Measurements from ENCODE around the gene NEMP2. TPM values are rescaled to one million over a fixed set of nuclear protein-coding genes. Genes with fewer than 3 reads are reported as not detected.

NEMP2 gene
- total and polyA plus RNA-seq, 2 of the 8 experiments (the other 6 are each of a cell fraction or from before 2014, with no cell fraction given): 3.1 to 5.3 TPM

DNA sequence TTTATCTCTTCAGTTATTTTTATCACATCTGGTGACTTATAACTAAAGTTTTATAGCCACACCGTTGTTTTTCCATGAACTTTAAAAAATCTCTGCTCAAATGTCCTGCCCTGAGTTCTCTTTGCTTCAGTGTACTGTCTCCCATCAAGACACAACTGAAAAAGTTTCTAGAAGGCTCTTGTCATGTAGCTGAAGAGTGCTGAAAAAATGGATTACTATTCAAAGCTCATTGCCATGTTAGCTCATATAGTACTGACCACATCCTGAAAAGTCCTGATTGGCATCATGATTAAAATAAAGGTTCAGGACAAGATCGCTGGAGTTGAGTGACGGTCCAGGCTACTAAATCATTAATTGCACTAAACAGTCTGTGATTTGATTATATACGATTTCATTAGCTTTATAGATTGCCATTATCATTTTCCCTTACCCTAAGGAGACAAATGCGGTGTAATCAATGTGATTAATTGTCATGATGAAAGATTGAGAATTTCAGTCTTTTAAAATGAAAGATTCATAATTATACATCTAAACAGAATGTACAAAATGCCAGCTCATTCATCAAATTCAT lies 64.2 kb downstream of the NEMP2 start:
- Histone ChIP-seq H2BK5ac (ENCODE audit: low read depth, low read length) (no peak overlapping the region), H3K4me3 (ENCODE audit: extremely low read depth in 1 of 4, insufficient read depth in 2 of 4, low read depth in 3 of 4, low read length in 4 of 4) (no peak overlapping the region), H4K8ac (ENCODE audit: extremely low read depth, insufficient read depth, low read length) (no peak overlapping the region), H3K56ac (replicated peaks; ENCODE audit: insufficient read length, low read depth, low read length) (no peak overlapping the region), H4K5ac (ENCODE audit: insufficient read length, low read depth, low read length) (no peak overlapping the region), H3K23me2 (ENCODE audit: low read depth, low read length) (no peaks in the 10 kb centered on the region), H3K23ac (ENCODE audit: insufficient read length) (no peak overlapping the region), H3K18ac (ENCODE audit: extremely low read depth, low read length) (no peak overlapping the region), H2AK5ac (ENCODE audit: low read depth, low read length) (no peak overlapping the region), H2BK20ac (ENCODE audit: low read length) (no peak overlapping the region), H3K9ac (replicated peaks in 1 of 4; ENCODE audit: extremely low read depth in 1 of 4, low read depth in 3 of 4, low read length in 3 of 4) (no peak overlapping the region), H3K9me3 (ENCODE audit: insufficient read depth in 2 of 2, low read depth in 1 of 2, low read length in 1 of 2) (peaks cover 0 to 5% of the 10 kb centered on the region in 2 experiments; a peak in 3 of 4 replicates), H3K27me3 (replicated peaks in 1 of 4; ENCODE audit: control insufficient read depth in 3 of 4, extremely low read depth in 1 of 4, insufficient read depth in 3 of 4, low read length in 3 of 4) (no peaks in the 10 kb centered on the region), H3K27ac (ENCODE audit: low read depth, low read length) (no peak overlapping the region), H3K79me2 (ENCODE audit: control insufficient read depth in 1 of 2, insufficient read depth in 2 of 2, low read length in 2 of 2) (no peaks in the 10 kb centered on the region), H3K4me2 (ENCODE audit: insufficient read depth in 1 of 2, low read depth in 2 of 2, low read length in 2 of 2) (no peak overlapping the region), H3K4me1 (replicated peaks in 1 of 4; ENCODE audit: control insufficient read depth in 3 of 4, insufficient read depth in 4 of 4, low read length in 3 of 4) (0 out of 7 replicates have a peak, but pooled peaks cover 0 to 5% (median 0%) of the 10 kb centered on the region in 4 experiments), H3K36me3 (ENCODE audit: control insufficient read depth in 2 of 4, insufficient read depth in 4 of 4, low read length in 3 of 4) (0 out of 8 replicates have a peak, but pooled peaks cover 0 to 3% (median 0%) of the 10 kb centered on the region in 4 experiments), H3K14ac (ENCODE audit: insufficient read length) (no peak overlapping the region), H2BK120ac (replicated peaks; ENCODE audit: low read depth, low read length) (no peak overlapping the region), H4K20me1 (replicated peaks in 1 of 2; ENCODE audit: control insufficient read depth in 1 of 2, insufficient read depth in 2 of 2, low read length in 2 of 2) (no peaks in the 10 kb centered on the region), H4K91ac (replicated peaks; ENCODE audit: insufficient read length, low read length) (no peak overlapping the region), H3K79me1 (ENCODE audit: low read depth, low read length) (no peaks in the 10 kb centered on the region), H3K4ac (replicated peaks; ENCODE audit: insufficient read length, low read depth, low read length) (no peak overlapping the region), H2BK15ac (ENCODE audit: low read length) (no peak overlapping the region), H2BK12ac (ENCODE audit: low read depth, low read length) (no peak overlapping the region), H2AFZ (ENCODE audit: low read length) (no peak overlapping the region)
- FAIRE-seq: no peak
- ChIA-PET POLR2A (ENCODE audit: partially characterized antibody) (no interaction called here), CTCF (ENCODE audit: partially characterized antibody) (interaction anchor here (0.9 to 2.2 kb wide), 3 partner anchors 10 to 41 kb away, joined by 3 to 5 read pairs (median 3); no protein-coding TSS in a partner anchor)
- DNase-seq (ENCODE audit: low read depth in 1 of 2, low spot score in 2 of 2): no peak
- WGBS, 2 experiments (ENCODE audit: extremely low coverage in 1 of 2, insufficient coverage in 1 of 2, insufficient read length in 1 of 2, insufficient replicate concordance in 2 of 2, low coverage in 1 of 2, low lambda C conversion rate in 2 of 2, missing lambda C conversion rate in 1 of 2): 98% methylated on average over 5 of the region's 5 CpGs; no CpG with 5 or more reads in 1 of the 2 experiments
- TF ChIP-seq TAF7 (optimal IDR thresholded peaks at IDR 0.05; ENCODE audit: borderline replicate concordance, low read depth, low read length): no peak
- no peak for TF ChIP-seq JUND (IDR thresholded peaks at IDR 0.05; ENCODE audit: low read length)
- TF ChIP-seq RBBP5 (IDR thresholded peaks at IDR 0.05; ENCODE audit: borderline replicate concordance, low read depth, low read length): no peak
- no peak for TF ChIP-seq ASH2L (IDR thresholded peaks at IDR 0.05; ENCODE audit: low read length)
- no peak for TF ChIP-seq SP2 (IDR thresholded peaks at IDR 0.05; ENCODE audit: low read length)
- TF ChIP-seq NRF1 (IDR thresholded peaks at IDR 0.05; ENCODE audit: low read depth, low read length): no peak
- no peak for TF ChIP-seq EP300 (IDR thresholded peaks at IDR 0.05; ENCODE audit: borderline replicate concordance in 1 of 2, low read depth in 2 of 2, low read length in 2 of 2)
- TF ChIP-seq TEAD4 (IDR thresholded peaks at IDR 0.05; ENCODE audit: low read depth, low read length): no peak
- no peak for TF ChIP-seq CREB1 (IDR thresholded peaks at IDR 0.05)
- TF ChIP-seq SIX5 (IDR thresholded peaks at IDR 0.05; ENCODE audit: low read depth, low read length): no peak
- no peak for TF ChIP-seq RXRA (IDR thresholded peaks at IDR 0.05; ENCODE audit: insufficient read depth, low read depth, low read length)
- TF ChIP-seq GABPA (IDR thresholded peaks at IDR 0.05; ENCODE audit: borderline replicate concordance, insufficient read depth, low read length): no peak
- no peak for TF ChIP-seq CHD1 (IDR thresholded peaks at IDR 0.05; ENCODE audit: low read depth, low read length)
- no peak for TF ChIP-seq CBX5 (IDR thresholded peaks at IDR 0.05; ENCODE audit: low read depth, low read length)

Measured in H1 (cell line).